Neuronal stem cell (in vitro differentiated cells): ENCODE measurements around the gene SORD.
A peak's percentile ranks its signal among the peaks of the same experiment; 100 is the strongest.
"Not testable (repeated sequence)": the region's sequence is repeated elsewhere in the genome, so short reads cannot be mapped to it uniquely, and the experiment has no call there.

Source experiments
- DNase-seq: peaks from one replicate; pipeline ENCODE4 v3.0.0-alpha.2; 2013; ENCODE audit warnings: low spot score
- H2AFZ ChIP-seq: one replicate; pipeline ENCODE4 v1.6.1; 2013; ENCODE audit warnings: mild to moderate bottlenecking, low read length, inconsistent platforms
- H2AK5ac ChIP-seq: 2 replicates; pipeline ENCODE4 v1.6.1; 2013; ENCODE audit warnings: low read depth, mild to moderate bottlenecking, inconsistent platforms, low read length, moderate library complexity, mixed read lengths
- H2BK120ac ChIP-seq: 2 replicates; pipeline ENCODE4 v1.6.1; 2013; ENCODE audit warnings: low read depth, mild to moderate bottlenecking, inconsistent platforms, low read length, moderate library complexity, mixed read lengths
- H2BK12ac ChIP-seq: one replicate; pipeline ENCODE4 v1.6.1; 2013; ENCODE audit warnings: low read length, inconsistent platforms
- H2BK15ac ChIP-seq: 2 replicates; pipeline ENCODE4 v1.6.1; 2013; ENCODE audit warnings: mild to moderate bottlenecking, low read length, inconsistent platforms, mixed read lengths
- H2BK5ac ChIP-seq: one replicate; pipeline ENCODE4 v1.6.1; 2013; ENCODE audit warnings: inconsistent platforms, mild to moderate bottlenecking, low read length, moderate library complexity
- H3K14ac ChIP-seq: one replicate; pipeline ENCODE4 v1.6.1; 2013; ENCODE audit warnings: low read length, inconsistent platforms
- H3K18ac ChIP-seq: 2 replicates; pipeline ENCODE4 v1.6.1; 2013; ENCODE audit warnings: low read length, inconsistent platforms
- H3K23ac ChIP-seq: 2 replicates; pipeline ENCODE4 v1.6.1; 2013; ENCODE audit warnings: low read depth, mild to moderate bottlenecking, mixed read lengths, low read length, inconsistent platforms; ENCODE audit not compliant: poor library complexity
- H3K27ac ChIP-seq: replicated peaks from 3 replicates; pipeline ENCODE4 v1.5.1; 2013; ENCODE audit warnings: low read length, inconsistent platforms
- H3K27me3 ChIP-seq, 3 experiments: 2 replicates each; pipeline ENCODE4 v1.6.1; 2013; ENCODE audit warnings: low read length in 3 of 3, mild to moderate bottlenecking in 2 of 3, inconsistent platforms in 1 of 3, low read depth in 1 of 3, mixed read lengths in 1 of 3, moderate library complexity in 1 of 3; ENCODE audit not compliant: control insufficient read depth in 3 of 3, insufficient read depth in 3 of 3
- H3K36me3 ChIP-seq, 2 donors: replicated peaks in 1 of 2; 2 replicates each; pipeline ENCODE4 v1.6.1; 2013; ENCODE audit warnings: low read length in 2 of 2; ENCODE audit not compliant: control insufficient read depth in 2 of 2, insufficient read depth in 2 of 2
- H3K4ac ChIP-seq: 2 replicates; pipeline ENCODE4 v1.6.1; 2013; ENCODE audit warnings: inconsistent platforms, mild to moderate bottlenecking, low read length, moderate library complexity
- H3K4me1 ChIP-seq, 2 donors: 1 replicate in 1 of 2; 2 replicates in 1 of 2; pipeline ENCODE4 v1.6.1; 2013; ENCODE audit warnings: low read length in 2 of 2, low read depth in 1 of 2; ENCODE audit not compliant: control insufficient read depth in 2 of 2, insufficient read depth in 1 of 2
- H3K4me2 ChIP-seq: one replicate; pipeline ENCODE4 v1.6.1; 2013; ENCODE audit warnings: mild to moderate bottlenecking, low read length, inconsistent platforms; ENCODE audit not compliant: insufficient read depth, poor library complexity, severe bottlenecking
- H3K4me3 ChIP-seq, 2 donors: 2 replicates each; pipeline ENCODE4 v1.5.1; 2013; ENCODE audit warnings: low read length in 2 of 2, mild to moderate bottlenecking in 2 of 2, inconsistent platforms in 1 of 2, moderate library complexity in 1 of 2
- H3K79me1 ChIP-seq: one replicate; pipeline ENCODE4 v1.6.1; 2013; ENCODE audit warnings: low read depth, mild to moderate bottlenecking, inconsistent platforms, low read length, moderate library complexity
- H3K9ac ChIP-seq: one replicate; pipeline ENCODE4 v1.6.1; 2013; ENCODE audit warnings: mild to moderate bottlenecking, low read depth, low read length, inconsistent platforms; ENCODE audit not compliant: poor library complexity
- H3K9me3 ChIP-seq, 2 donors: replicated peaks in 1 of 2; 2 replicates each; pipeline versions ENCODE3 to v1.6.1; 2013; ENCODE audit warnings: low read length in 2 of 2, mild to moderate bottlenecking in 2 of 2, inconsistent platforms in 1 of 2, low read depth in 1 of 2, mixed read lengths in 1 of 2, moderate library complexity in 1 of 2; ENCODE audit not compliant: control insufficient read depth in 2 of 2, insufficient read depth in 1 of 2
- H4K8ac ChIP-seq: one replicate; pipeline ENCODE4 v1.6.1; 2013; ENCODE audit warnings: low read depth, mild to moderate bottlenecking, inconsistent platforms, low read length, moderate library complexity
- H4K91ac ChIP-seq: one replicate; pipeline ENCODE4 v1.6.1; 2013; ENCODE audit warnings: low read length, low read depth, mild to moderate bottlenecking, inconsistent platforms; ENCODE audit not compliant: poor library complexity
- WGBS, 2 donors: extraction: QIAGEN DNeasy Blood & Tissue Kit; methylation state at CpG; one replicate each; pipeline ENCODE4 v1.1.7; 2013; ENCODE audit warnings: missing lambda C conversion rate in 2 of 2, mixed read lengths in 1 of 2; ENCODE audit not compliant: insufficient read length in 2 of 2, insufficient replicate concordance in 1 of 2; ENCODE audit errors: extremely low coverage in 2 of 2; 5-methylcytosine and 5-hydroxymethylcytosine counted together

Gene SORD

DNA sequence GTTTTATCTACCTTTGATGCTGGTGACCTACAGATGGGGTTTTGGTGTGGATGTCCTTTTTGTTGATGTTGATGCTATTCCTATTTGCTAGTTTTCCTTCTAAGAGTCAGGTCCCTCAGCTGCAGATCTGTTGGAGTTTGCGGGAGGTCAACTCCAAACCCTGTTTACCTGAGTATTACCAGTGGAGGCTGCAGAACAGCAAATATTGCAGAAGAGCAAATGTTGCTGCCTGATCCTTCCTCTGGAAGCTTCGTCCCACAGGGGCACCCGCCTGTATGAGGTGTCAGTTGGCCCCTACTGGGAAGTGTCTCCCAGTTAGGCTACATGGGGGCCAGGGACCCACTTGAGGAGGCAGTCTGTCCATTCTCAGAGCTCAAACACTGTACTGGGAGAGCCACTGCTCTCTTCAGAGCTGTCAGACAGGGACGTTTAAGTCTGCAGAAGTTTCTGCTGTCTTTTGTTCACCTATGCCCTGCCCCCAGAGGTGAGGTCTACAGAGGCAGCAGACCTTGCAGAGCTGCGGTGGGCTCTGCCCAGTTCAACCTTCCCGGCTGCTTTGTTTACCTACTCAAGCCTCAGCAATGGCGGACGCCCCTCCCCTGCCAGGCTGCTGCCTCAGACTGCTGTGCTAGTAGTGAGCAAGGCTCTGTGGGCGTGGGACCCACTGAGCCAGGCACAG is 2.6 kb upstream of the SORD start:
- H3K18ac ChIP-seq, DNase-seq, H3K4me2 ChIP-seq, H3K9ac ChIP-seq, H2AFZ ChIP-seq, H3K4ac ChIP-seq, H2BK12ac ChIP-seq, H2BK15ac ChIP-seq, H3K23ac ChIP-seq, H2AK5ac ChIP-seq, H3K36me3 ChIP-seq, H4K8ac ChIP-seq, H4K91ac ChIP-seq, H3K79me1 ChIP-seq, H3K4me3 ChIP-seq, H3K27me3 ChIP-seq, H3K27ac ChIP-seq, H2BK5ac ChIP-seq, H3K14ac ChIP-seq, H2BK120ac ChIP-seq, H3K9me3 ChIP-seq: not testable (repeated sequence)
- WGBS, 2 donors: no CpG with 5 or more reads among the region's 9 CpGs
- peaks cover 5 to 10% of the 10 kb centered on the region in 2 donors for H3K4me1 ChIP-seq

DNA sequence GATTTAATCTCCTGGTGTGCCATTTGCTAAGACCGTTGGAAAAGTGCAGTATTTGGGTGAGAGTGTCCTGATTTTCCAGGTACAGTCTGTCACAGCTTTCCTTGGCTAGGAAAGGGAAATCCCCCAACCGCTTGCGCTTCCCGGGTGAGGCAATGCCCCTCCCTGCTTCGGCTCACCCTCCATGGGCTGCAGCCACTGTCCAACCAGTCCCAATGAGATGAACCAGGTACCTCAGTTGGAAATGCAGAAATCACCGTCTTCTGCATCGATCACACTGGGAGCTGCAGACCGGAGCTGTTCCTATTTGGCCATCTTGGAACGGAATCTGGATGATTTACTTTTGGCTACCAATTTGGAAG is 2.1 kb upstream of the SORD start:
- H3K4me3 ChIP-seq, H3K36me3 ChIP-seq, H2BK120ac ChIP-seq, H4K8ac ChIP-seq, H3K14ac ChIP-seq, H2AFZ ChIP-seq, H2BK12ac ChIP-seq, H3K27me3 ChIP-seq, H2AK5ac ChIP-seq, H3K27ac ChIP-seq, H3K4me2 ChIP-seq, H2BK15ac ChIP-seq, H2BK5ac ChIP-seq, H3K9me3 ChIP-seq, H4K91ac ChIP-seq, H3K9ac ChIP-seq, DNase-seq, H3K79me1 ChIP-seq, H3K18ac ChIP-seq, H3K23ac ChIP-seq, H3K4ac ChIP-seq: not testable (repeated sequence)
- no CpG with 5 or more reads among the region's 9 CpGs for WGBS, 2 donors
- H3K4me1 ChIP-seq: peaks cover 5 to 10% of the 10 kb centered on the region in 2 donors

DNA sequence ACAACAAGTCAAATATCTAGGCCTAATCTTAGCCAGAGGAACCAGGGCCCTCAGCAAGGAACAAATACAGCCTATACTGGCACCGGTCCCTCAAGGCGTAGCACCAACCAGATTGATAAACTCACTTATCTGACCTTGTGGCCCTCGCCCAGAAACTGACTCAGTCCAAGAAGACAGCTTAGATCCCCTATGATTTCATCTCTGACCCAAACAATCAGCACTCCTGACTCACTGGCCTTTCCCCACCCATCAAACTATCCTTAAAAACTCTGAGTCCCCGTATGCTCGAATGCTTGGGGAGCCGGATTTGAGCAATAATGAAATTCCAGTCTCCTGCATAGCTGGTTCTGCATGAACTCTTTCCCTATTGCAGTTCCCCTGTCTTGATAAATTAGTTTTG is 1.6 kb upstream of the SORD start:
- Histone ChIP-seq H4K91ac (no peak overlapping the region), H2BK5ac (no peak overlapping the region), H3K4ac (no peak overlapping the region), H2BK15ac (no peak overlapping the region), H3K27ac (no peak overlapping the region), H2AFZ (no peak overlapping the region), H3K79me1 (no peaks in the 10 kb centered on the region), H2BK120ac (no peak overlapping the region), H3K4me3 (no peak overlapping the region), H3K9ac (no peak overlapping the region), H3K9me3 (peaks cover 2 to 3% of the 10 kb centered on the region in 2 donors), H2BK12ac (no peak overlapping the region), H3K23ac (no peak overlapping the region), H3K14ac (no peak overlapping the region), H3K4me2 (no peak overlapping the region), H3K36me3 (no peaks in the 10 kb centered on the region), H3K4me1 (peaks cover 5 to 10% of the 10 kb centered on the region in 2 donors), H4K8ac (no peak overlapping the region), H3K27me3 (peaks cover 0 to 8% (median 0%) of the 10 kb centered on the region in 3 experiments), H2AK5ac (no peak overlapping the region), H3K18ac (no peak overlapping the region)
- DNase-seq: no peak
- no CpG with 5 or more reads among the region's 6 CpGs for WGBS, 2 donors

DNA sequence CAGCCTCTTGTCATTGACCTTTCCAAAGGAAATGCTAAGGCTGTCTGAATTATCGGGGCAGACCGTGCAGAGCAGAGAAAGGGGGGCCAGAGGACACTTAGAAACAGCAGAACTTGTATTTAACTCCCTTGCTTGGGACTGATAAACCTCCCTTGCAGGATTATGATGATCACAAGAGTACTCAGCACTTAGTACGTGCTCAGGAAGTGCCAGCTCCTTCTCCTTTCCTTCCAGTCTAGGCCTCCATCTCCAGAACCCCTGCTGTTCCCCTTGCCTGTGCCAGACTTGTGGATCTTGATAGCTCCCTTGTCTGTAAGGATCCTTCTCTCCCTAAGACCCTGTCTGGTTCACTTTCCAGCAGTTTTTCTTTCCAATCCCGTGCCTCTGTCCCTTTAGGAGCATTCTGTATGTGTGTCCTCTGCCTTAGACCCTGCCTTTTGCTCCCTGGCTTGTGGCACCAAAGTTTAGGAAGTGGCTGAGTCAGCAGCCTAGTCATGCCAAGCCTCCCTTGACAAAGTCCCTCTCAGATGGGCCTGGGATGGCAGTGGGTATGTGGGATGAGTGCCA is 747 bp downstream of the SORD start:
- Histone ChIP-seq H2AK5ac (peak overlapping the region; percentile 86), H3K23ac (peak overlapping the region; percentile 97), H2BK15ac (no peak overlapping the region), H3K9me3 (peaks cover 2 to 8% of the 10 kb centered on the region in 2 donors), H3K18ac (peak overlapping the region; percentile 96), H3K27me3 (peaks cover 0 to 8% (median 0%) of the 10 kb centered on the region in 3 experiments), H3K27ac (no peak overlapping the region), H4K8ac (no peak overlapping the region), H3K14ac (no peak overlapping the region), H3K4ac (no peak overlapping the region), H2BK120ac (no peak overlapping the region), H3K4me3 (peak overlapping the region; percentile 89 to 98), H4K91ac (no peak overlapping the region), H2AFZ (peak overlapping the region; percentile 99), H2BK12ac (no peak overlapping the region), H3K9ac (peak overlapping the region; percentile 98), H2BK5ac (peak overlapping the region; percentile 72), H3K79me1 (no peaks in the 10 kb centered on the region), H3K4me1 (peaks cover 5 to 10% of the 10 kb centered on the region in 2 donors), H3K36me3 (peaks cover 2 to 13% of the 10 kb centered on the region in 2 donors), H3K4me2 (peak overlapping the region; percentile 92)
- DNase-seq: peak; percentile 1
- WGBS, 2 donors: no CpG with 5 or more reads among the region's 4 CpGs
